NCI-H1105 (cell line): Measurements from ENCODE around the gene ADAMTS2.

ENCODE experiments used
- DNase-seq: peaks from one replicate; lab custom pipeline; 2025; lab: John Stamatoyannopoulos, UW

The ADAMTS2 gene

GRCh38 chr5:179371681-179372680 is 26.7 kb upstream of the ADAMTS2 start:
- peak; percentile 12 for DNase-seq

DNA sequence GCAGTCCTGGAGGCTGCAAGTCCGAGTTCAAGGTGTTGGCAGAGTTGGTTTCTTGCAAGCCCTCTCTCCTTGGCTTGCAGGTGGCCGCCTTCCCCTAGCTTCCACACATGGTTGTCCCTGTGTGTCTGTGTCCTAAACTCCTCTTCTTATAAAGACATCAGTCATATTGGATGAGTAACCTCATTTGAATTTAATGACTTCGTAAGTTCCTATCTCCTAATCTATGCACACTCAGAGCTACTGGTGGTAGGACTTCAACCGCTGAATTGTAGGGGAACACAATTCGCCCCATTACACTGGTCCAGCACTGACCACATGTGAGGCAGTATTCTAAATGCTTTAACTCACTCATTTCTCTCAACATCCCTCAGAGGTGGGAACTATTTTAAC is 25.9 kb upstream of the ADAMTS2 start:
- no peak for DNase-seq

DNA sequence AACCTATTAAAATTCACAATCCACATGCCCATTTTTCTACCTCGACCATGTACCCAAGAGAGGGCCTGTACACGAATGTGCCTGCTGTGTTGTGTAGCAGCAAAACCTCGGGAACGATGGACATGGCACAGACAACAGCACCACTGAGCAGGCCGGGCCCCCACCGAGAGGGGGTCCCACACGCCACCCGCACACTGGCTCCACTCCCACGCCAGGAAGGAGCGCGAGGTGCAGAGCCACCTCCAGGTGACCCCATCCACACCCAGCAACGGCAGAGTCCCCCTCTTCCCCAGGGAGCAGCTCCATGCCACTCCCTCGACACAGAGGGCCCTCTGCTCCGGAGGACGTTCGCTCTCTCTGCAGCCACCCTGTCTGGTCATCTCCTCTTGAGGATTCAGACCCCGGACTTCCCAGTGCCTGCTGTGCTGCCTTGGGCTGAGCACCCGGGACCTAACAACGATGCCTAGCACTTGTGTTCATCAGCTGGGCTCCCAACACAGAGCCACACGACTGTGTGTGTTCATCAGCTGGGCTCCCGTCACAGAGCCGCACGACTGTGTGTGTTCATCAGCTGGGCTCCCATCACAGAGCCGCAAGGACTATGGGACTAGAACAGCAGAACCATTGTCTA is 25.3 kb upstream of the ADAMTS2 start:
- no peak for DNase-seq

- DNase-seq = no peak
Measured at GRCh38 chr5:179369530-179369884, 24.2 kb upstream of the ADAMTS2 start.

DNA sequence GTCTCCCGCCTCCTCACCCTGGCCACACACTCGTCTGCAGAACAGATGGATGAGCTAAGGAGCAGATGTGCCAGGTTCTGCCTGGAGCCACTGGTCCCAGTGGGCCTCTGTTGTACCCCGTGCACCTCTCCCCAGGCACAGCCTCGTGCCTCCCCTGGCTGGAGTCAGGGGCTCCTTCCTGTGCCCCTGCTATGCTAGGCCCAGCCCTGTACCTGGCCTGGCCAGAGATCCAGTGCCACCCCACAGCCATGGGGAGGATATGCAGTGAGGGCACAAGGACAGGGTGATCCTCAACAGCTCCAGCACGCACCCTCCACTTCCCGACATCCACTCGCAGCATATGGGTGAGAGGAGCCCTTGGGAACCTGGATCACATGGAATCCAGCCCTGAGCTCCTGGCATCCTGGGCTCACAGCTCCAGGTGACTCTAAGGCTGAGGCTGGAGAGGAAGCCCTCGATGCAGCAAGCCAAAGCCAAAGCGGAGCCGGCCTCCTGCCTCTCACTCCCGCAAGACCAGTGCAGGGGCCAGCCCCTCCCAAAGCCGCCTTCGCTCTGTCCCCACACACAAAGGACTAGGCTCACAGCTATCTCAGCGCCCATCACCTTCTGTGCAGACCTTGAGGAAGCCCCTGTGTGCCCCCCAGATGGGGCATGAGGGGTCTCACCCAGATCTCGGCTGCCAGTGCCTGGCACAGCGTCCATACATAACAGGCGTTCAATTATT is 23.7 kb upstream of the ADAMTS2 start:
- no peak for DNase-seq

DNA sequence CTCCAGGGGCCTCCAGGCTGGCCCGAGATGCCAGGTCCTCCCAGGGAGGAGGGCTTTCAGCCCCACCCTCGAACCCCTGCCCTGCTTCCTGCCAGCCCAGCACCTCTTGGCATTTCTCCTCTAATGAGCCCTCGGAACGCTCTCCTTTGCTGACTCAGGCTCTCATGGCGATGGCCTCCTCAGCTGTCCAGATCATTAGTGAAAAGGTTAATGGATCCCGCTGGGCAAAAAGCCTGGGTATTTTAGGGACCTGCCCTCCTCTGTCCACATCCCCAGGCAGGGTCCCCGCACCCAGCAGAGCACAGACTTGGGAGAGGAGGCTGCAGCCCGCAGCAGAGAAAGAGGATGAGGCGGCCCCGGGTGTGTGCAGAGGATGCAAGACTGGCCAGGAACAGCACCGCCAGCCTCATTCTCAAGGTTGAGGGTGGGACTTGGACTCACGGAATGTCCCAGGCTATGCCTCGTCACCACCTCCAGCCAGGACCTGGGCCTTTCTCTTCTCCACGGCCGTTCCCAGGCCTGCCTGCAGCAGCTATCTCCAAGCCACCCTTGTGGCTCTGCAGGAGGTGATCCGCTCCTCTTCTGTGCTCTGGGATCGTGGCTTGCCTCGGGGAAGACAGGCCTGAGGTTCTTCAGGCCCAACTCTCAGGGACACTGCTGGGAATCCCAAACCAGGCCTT is 23.0 kb upstream of the ADAMTS2 start:
- DNase-seq = no peak

DNA sequence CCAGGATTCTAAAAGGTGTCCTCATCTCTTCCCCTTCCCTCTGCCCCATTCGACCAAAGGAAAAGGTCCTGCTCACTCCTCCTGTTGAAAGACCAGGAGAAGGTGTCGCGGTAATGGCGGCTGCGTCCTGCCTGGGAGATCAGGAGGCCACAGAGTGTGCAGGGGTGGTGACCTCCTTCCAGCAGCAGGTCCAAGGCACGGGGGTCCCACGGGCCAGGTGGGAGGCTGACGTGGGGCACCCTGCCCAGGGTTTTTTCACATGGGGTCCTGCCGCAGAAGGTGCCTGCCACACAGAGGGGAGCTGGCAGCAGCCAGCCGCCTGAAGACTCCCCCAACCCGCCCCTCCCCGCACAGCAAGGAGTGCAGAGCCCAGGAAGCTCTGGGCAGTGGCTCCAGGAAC is 22.2 kb upstream of the ADAMTS2 start:
- no peak for DNase-seq

- no peak for DNase-seq
Measured at GRCh38 chr5:179362355-179362754, 17.1 kb upstream of the ADAMTS2 start.

- no peak for DNase-seq
Measured at GRCh38 chr5:179361037-179361603, 15.9 kb upstream of the ADAMTS2 start.

GRCh38 chr5:179357031-179357430 is 11.8 kb upstream of the ADAMTS2 start:
- DNase-seq = no peak

GRCh38 chr5:179355976-179356974 is 11.0 kb upstream of the ADAMTS2 start:
- no peak for DNase-seq

GRCh38 chr5:179354305-179354882 is 9.1 kb upstream of the ADAMTS2 start:
- DNase-seq = no peak

- no peak for DNase-seq
Measured at GRCh38 chr5:179348843-179349242, 3.6 kb upstream of the ADAMTS2 start.

DNA sequence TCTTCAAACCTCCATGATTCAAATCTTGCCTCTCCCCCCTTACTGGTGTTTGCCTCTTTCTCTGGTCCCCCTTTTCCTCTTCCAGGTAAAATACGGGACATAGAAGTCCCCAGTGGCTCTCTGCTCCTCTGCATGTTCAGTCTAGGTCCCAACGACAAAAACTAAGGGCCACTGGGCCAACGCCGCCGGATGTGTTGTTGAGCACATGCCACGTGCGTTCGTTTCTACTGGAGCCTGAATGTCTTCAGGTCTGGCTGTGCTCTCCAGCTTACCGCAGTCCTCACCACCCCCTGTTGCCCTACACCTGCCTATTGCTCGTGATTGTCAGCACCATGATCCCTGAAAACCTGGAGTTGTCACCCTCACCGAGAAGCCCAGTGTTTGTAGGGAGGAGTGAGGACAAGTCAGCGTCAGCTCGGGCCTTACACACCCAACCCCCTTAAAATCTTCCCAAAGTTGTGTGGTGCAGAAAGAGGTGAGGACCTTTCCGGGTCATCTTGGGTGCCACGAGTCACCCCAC is 2.8 kb upstream of the ADAMTS2 start:
- no peak for DNase-seq

DNA sequence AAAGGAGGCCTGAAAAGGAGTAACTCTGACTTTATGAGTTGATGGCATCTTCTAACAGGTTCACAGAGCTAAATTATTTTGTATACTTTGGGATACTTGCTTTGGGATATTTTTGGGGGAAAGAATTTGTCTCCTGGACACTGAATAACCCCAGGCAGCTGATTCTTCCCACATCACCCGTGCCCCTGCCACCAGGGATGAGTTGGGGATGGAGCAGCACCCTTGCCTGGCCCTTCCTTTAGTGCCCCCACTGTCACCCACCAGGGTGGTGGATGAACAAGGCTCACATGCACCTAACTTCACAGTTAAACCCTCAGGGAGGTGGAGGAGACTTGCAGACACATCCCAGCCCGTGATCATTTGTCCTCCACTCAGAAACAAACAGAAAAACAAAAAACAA is 2.3 kb upstream of the ADAMTS2 start:
- no peak for DNase-seq

DNA sequence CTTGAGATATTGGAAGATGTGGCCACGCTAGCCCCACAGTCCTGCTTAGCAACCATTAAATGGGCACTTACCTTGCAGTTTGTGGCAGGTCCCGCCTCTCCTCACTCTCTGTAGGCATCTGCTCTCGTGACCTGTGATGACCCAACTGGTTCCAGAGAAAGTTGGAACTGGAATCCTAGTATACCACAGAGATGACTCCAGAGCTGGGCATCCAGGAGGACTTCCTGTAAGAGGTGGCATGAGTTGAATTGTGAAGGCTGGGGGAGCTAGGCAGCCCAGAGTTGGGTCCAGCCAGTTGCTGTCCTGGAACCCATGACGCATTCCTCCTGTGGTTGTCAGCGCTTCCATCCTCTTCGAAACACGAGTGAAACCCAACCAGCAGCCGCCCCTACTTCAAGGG is 1.6 kb upstream of the ADAMTS2 start:
- no peak for DNase-seq

GRCh38 chr5:179346401-179346800 is 1.1 kb upstream of the ADAMTS2 start:
- no peak for DNase-seq

DNA sequence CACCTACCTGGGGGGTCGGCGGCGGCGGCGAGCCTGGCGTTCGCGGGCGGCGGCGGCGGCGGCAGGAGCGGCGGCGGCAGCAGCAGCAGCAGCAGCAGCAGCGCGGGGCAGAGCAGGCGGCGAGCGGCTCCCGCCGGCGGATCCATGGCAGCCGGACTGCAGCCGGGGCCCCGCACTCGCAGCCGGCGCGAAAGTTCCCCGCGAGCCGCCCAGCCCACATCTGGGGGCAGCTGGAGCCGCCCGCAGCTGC is 153 bp downstream of the ADAMTS2 start:
- no peak for DNase-seq

- no peak for DNase-seq
Measured at GRCh38 chr5:179344431-179345182, 654 bp downstream of the ADAMTS2 start.
